HepG2 (cell line): ENCODE measurements around the gene XPNPEP3. TPM values are rescaled to one million over a fixed set of nuclear protein-coding genes. Genes with fewer than 3 reads are reported as not detected.

ENCODE experiments used
- CC2D1A ChIP-seq: sonication (generic); formaldehyde crosslinking; IDR thresholded peaks from 2 replicates; pipeline ENCODE4 v1.8.1; 2023; ENCODE audit warnings: mild to moderate bottlenecking, missing genetic modification reagents
- FOXM1 ChIP-seq: sonication (generic); formaldehyde crosslinking; IDR thresholded peaks from 2 replicates; pipeline ENCODE4 v1.5.0; 2020; ENCODE audit warnings: missing genetic modification reagents
- GABPB1 ChIP-seq: IDR thresholded peaks from 2 replicates; pipeline ENCODE4 v1.6.1; 2016; ENCODE audit warnings: mild to moderate bottlenecking, missing genetic modification reagents, moderate library complexity, missing compliant biosample characterization
- GATAD1 ChIP-seq: IDR thresholded peaks from 2 replicates; pipeline ENCODE4 v1.6.1; 2016; ENCODE audit warnings: missing genetic modification reagents, missing compliant biosample characterization
- HMGA1 ChIP-seq: sonication (generic); formaldehyde crosslinking; conservative IDR thresholded peaks from 2 replicates; pipeline ENCODE4 v1.4.0; 2020; ENCODE audit warnings: missing genetic modification reagents
- JARID2 ChIP-seq: sonication (generic); formaldehyde crosslinking; IDR thresholded peaks from 2 replicates; pipeline ENCODE4 v1.8.1; 2023; ENCODE audit warnings: missing genetic modification reagents, inconsistent platforms; ENCODE audit not compliant: insufficient replicate concordance
- KAT7 ChIP-seq: IDR thresholded peaks from 2 replicates; pipeline ENCODE4 v1.6.1; 2018; ENCODE audit warnings: borderline replicate concordance, missing compliant biosample characterization
- KLF16 ChIP-seq, 2 experiments: sonication (generic) in 1 of 2; formaldehyde crosslinking in 1 of 2; IDR thresholded peaks; 2 replicates each; pipeline versions ENCODE4 v1.6.1 to v1.8.0; 2016 to 2023; ENCODE audit warnings: missing genetic modification reagents in 2 of 2, missing compliant biosample characterization in 1 of 2
- MED1 ChIP-seq: sonication (generic); formaldehyde crosslinking; IDR thresholded peaks from 2 replicates; pipeline ENCODE4 v1.4.0; 2020; ENCODE audit warnings: missing genetic modification reagents
- RAD51 ChIP-seq: fragments of 450-650 bp; IDR thresholded peaks from 2 replicates; pipeline ENCODE4 v1.6.1; 2016; ENCODE audit warnings: borderline replicate concordance
- TCF7 ChIP-seq: sonication (generic); IDR thresholded peaks from 2 replicates; pipeline ENCODE4 v1.6.1; 2016; ENCODE audit warnings: antibody characterized with exemption, low read depth
- ZBTB21 ChIP-seq: sonication (generic); formaldehyde crosslinking; IDR thresholded peaks from 2 replicates; pipeline ENCODE4 v1.4.0; 2020; ENCODE audit warnings: missing genetic modification reagents
- ZFP90 ChIP-seq: sonication (generic); formaldehyde crosslinking; IDR thresholded peaks from 2 replicates; pipeline ENCODE4 v1.8.0; 2022; ENCODE audit warnings: missing genetic modification reagents, mild to moderate bottlenecking, inconsistent platforms, borderline replicate concordance
- ZNF235 ChIP-seq: sonication (generic); formaldehyde crosslinking; IDR thresholded peaks from 2 replicates; pipeline ENCODE4 v1.8.1; 2023; ENCODE audit warnings: mild to moderate bottlenecking, missing genetic modification reagents, borderline replicate concordance
- ZNF547 ChIP-seq: sonication (generic); formaldehyde crosslinking; IDR thresholded peaks from 2 replicates; pipeline ENCODE4 v1.5.1; 2020; ENCODE audit warnings: mild to moderate bottlenecking, missing genetic modification reagents
- polyA plus RNA-seq, 8 experiments: library from polyadenylated mRNA; depleted of rRNA in 3 of 8; stranded (reverse) in 7 of 8; unstranded in 1 of 8; fragments of >200 nt; fragmentation: Illumina TruSeq in 4 of 8; extraction: Trizol in 4 of 8; gene quantifications; 2 replicates each; pipeline versions ENCODE4 v1.2.1 to v1.2.3, GENCODE V29; 2011 to 2016; ENCODE audit warnings: low read depth in 4 of 8, missing spikeins in 1 of 8, mixed read lengths in 1 of 8; ENCODE audit not compliant: insufficient read depth in 1 of 8
- total RNA-seq, 5 experiments: library from RNA; depleted of rRNA; stranded (reverse); fragments of >200 nt; fragmentation: Illumina TruSeq; extraction: Trizol; gene quantifications; 2 replicates each; pipeline ENCODE4 v1.2.3, GENCODE V29; 2016; ENCODE audit warnings: low read depth in 1 of 5
- TF ChIP-seq, protein P1 (sequence below), 2 experiments: sonication (generic) in 1 of 2; formaldehyde crosslinking in 1 of 2; IDR thresholded peaks; 2 replicates each; pipeline versions ENCODE4 v1.6.1 to v1.9.0; 2014 to 2022; ENCODE audit warnings: antibody characterized with exemption in 1 of 2, borderline replicate concordance in 1 of 2, inconsistent platforms in 1 of 2, low read depth in 1 of 2, missing genetic modification reagents in 1 of 2
- TF ChIP-seq, protein P2 (sequence below): sonication (generic); formaldehyde crosslinking; IDR thresholded peaks from 2 replicates; pipeline ENCODE4 v1.8.1; 2023; ENCODE audit warnings: mild to moderate bottlenecking, missing genetic modification reagents, borderline replicate concordance
- TF ChIP-seq, protein P3 (sequence below): sonication (generic); formaldehyde crosslinking; IDR thresholded peaks from 2 replicates; pipeline ENCODE4 v1.9.0; 2022; ENCODE audit warnings: low read depth, missing genetic modification reagents
- TF ChIP-seq, protein P4 (sequence below): sonication (generic); formaldehyde crosslinking; IDR thresholded peaks from 2 replicates; pipeline ENCODE4 v1.4.0; 2020; ENCODE audit warnings: missing genetic modification reagents

XPNPEP3 gene
- total and polyA plus RNA-seq, 2 of the 13 experiments (the other 11 are each of a cell fraction or from before 2014, with no cell fraction given): 10.3 to 14.0 TPM

DNA sequence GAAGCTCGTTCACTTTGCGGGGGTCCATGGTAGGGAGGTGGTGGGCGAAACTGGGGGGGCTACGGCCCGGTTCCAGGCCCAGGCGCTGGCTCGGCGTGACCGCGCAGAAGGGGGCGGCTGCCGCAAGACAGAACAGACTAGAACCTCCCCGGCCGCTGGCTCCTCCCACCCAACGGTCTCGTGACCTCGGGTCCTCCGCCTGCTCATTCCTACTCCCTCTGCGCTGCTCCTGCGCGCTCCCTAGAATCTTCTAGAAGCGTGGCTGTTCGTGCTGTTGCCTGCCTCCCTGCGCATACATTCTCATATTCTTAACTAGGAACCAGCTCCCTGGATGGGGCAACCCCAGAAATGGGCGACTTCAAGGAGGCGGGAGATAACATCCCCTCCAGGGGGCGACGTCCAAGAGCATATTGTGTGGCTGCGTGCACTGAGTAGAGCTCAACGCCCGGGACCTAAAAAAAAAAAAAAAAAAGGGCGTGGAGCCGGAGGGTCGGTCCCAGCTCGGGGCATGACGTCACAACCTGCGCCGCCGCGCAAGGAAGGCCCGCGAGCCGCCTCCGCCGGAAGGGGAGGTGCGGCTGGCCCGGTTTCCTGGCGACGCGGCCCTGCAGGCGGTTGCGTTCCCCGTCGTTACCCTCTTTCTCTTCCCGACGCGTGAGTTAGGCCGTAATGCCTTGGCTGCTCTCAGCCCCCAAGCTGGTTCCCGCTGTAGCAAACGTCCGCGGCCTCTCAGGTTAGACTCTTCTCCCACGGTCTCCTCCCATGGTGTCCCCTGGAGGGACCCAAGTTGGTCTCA lies at the start of gene XPNPEP3, which contains the start of gene ST13 (continued):
- TF ChIP-seq, protein P1, sequence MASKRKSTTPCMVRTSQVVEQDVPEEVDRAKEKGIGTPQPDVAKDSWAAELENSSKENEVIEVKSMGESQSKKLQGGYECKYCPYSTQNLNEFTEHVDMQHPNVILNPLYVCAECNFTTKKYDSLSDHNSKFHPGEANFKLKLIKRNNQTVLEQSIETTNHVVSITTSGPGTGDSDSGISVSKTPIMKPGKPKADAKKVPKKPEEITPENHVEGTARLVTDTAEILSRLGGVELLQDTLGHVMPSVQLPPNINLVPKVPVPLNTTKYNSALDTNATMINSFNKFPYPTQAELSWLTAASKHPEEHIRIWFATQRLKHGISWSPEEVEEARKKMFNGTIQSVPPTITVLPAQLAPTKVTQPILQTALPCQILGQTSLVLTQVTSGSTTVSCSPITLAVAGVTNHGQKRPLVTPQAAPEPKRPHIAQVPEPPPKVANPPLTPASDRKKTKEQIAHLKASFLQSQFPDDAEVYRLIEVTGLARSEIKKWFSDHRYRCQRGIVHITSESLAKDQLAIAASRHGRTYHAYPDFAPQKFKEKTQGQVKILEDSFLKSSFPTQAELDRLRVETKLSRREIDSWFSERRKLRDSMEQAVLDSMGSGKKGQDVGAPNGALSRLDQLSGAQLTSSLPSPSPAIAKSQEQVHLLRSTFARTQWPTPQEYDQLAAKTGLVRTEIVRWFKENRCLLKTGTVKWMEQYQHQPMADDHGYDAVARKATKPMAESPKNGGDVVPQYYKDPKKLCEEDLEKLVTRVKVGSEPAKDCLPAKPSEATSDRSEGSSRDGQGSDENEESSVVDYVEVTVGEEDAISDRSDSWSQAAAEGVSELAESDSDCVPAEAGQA (IDR thresholded peaks at IDR 0.05; ENCODE audit: low read depth): peak; percentile 89
- TF ChIP-seq, protein P1 (CRISPR knock-in tag; IDR thresholded peaks at IDR 0.05; ENCODE audit: borderline replicate concordance): no peak
- TF ChIP-seq, protein P2, sequence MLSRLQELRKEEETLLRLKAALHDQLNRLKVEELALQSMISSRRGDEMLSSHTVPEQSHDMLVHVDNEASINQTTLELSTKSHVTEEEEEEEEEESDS (CRISPR knock-in tag): 0 out of 2 replicates have a peak, but pooled peaks have one; percentile 31
- TF ChIP-seq TCF7 (no peak), KLF16 (CRISPR knock-in tag; IDR thresholded peaks at IDR 0.05) (peak in 1 of 2 experiments; percentile 97; a peak in 2 of 4 replicates), ZBTB21 (CRISPR knock-in tag) (peak; percentile 92), ZNF547 (CRISPR knock-in tag) (peak; percentile 81; the same call in 1 of the 2 replicates), KAT7 (peak; percentile 82; the same call in 1 of the 2 replicates), FOXM1 (CRISPR knock-in tag) (no peak), GATAD1 (peak; percentile 97), HMGA1 (no peak), JARID2 (CRISPR knock-in tag) (no peak), ZFP90 (peak; percentile 50; the same call in 1 of the 2 replicates), GABPB1 (peak; percentile 98), ZNF235 (CRISPR knock-in tag) (peak; percentile 23; the same call in 1 of the 2 replicates), RAD51 (peak; percentile 50), MED1 (CRISPR knock-in tag) (peak; percentile 61), CC2D1A (CRISPR knock-in tag) (no peak)
- TF ChIP-seq, protein P3, sequence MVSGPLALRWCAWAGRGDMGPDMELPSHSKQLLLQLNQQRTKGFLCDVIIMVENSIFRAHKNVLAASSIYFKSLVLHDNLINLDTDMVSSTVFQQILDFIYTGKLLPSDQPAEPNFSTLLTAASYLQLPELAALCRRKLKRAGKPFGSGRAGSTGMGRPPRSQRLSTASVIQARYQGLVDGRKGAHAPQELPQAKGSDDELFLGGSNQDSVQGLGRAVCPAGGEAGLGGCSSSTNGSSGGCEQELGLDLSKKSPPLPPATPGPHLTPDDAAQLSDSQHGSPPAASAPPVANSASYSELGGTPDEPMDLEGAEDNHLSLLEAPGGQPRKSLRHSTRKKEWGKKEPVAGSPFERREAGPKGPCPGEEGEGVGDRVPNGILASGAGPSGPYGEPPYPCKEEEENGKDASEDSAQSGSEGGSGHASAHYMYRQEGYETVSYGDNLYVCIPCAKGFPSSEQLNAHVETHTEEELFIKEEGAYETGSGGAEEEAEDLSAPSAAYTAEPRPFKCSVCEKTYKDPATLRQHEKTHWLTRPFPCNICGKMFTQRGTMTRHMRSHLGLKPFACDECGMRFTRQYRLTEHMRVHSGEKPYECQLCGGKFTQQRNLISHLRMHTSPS: no peak
- TF ChIP-seq, protein P4, sequence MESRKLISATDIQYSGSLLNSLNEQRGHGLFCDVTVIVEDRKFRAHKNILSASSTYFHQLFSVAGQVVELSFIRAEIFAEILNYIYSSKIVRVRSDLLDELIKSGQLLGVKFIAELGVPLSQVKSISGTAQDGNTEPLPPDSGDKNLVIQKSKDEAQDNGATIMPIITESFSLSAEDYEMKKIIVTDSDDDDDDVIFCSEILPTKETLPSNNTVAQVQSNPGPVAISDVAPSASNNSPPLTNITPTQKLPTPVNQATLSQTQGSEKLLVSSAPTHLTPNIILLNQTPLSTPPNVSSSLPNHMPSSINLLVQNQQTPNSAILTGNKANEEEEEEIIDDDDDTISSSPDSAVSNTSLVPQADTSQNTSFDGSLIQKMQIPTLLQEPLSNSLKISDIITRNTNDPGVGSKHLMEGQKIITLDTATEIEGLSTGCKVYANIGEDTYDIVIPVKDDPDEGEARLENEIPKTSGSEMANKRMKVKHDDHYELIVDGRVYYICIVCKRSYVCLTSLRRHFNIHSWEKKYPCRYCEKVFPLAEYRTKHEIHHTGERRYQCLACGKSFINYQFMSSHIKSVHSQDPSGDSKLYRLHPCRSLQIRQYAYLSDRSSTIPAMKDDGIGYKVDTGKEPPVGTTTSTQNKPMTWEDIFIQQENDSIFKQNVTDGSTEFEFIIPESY: no peak
